Smooth muscle cell of the umbilical artery (primary cell): ENCODE results near the gene FOXM1. TPM values are rescaled to one million over a fixed set of nuclear protein-coding genes. Genes with fewer than 3 reads are reported as not detected.

Experiments used
- total RNA-seq: library from RNA; depleted of rRNA; stranded (reverse); fragments of >200 nt; gene quantifications from 2 replicates; pipeline ENCODE4 v1.2.3, GENCODE V29; 2014

FOXM1 gene, protein sequence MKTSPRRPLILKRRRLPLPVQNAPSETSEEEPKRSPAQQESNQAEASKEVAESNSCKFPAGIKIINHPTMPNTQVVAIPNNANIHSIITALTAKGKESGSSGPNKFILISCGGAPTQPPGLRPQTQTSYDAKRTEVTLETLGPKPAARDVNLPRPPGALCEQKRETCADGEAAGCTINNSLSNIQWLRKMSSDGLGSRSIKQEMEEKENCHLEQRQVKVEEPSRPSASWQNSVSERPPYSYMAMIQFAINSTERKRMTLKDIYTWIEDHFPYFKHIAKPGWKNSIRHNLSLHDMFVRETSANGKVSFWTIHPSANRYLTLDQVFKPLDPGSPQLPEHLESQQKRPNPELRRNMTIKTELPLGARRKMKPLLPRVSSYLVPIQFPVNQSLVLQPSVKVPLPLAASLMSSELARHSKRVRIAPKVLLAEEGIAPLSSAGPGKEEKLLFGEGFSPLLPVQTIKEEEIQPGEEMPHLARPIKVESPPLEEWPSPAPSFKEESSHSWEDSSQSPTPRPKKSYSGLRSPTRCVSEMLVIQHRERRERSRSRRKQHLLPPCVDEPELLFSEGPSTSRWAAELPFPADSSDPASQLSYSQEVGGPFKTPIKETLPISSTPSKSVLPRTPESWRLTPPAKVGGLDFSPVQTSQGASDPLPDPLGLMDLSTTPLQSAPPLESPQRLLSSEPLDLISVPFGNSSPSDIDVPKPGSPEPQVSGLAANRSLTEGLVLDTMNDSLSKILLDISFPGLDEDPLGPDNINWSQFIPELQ
- 1.2 and 9.9 TPM in 2 replicates for total RNA-seq

GRCh38 chr12:2877047-2877952 lies at the start of gene FOXM1, which contains the start of gene RHNO1:
TSS of gene FOXM1 (minus strand) at chr12:2877174. CDS start at chr12:2874478, 2,696 bp downstream.
TSS of gene RHNO1 (plus strand) at chr12:2877223. CDS start at chr12:2885367, 8,144 bp downstream.

DNA sequence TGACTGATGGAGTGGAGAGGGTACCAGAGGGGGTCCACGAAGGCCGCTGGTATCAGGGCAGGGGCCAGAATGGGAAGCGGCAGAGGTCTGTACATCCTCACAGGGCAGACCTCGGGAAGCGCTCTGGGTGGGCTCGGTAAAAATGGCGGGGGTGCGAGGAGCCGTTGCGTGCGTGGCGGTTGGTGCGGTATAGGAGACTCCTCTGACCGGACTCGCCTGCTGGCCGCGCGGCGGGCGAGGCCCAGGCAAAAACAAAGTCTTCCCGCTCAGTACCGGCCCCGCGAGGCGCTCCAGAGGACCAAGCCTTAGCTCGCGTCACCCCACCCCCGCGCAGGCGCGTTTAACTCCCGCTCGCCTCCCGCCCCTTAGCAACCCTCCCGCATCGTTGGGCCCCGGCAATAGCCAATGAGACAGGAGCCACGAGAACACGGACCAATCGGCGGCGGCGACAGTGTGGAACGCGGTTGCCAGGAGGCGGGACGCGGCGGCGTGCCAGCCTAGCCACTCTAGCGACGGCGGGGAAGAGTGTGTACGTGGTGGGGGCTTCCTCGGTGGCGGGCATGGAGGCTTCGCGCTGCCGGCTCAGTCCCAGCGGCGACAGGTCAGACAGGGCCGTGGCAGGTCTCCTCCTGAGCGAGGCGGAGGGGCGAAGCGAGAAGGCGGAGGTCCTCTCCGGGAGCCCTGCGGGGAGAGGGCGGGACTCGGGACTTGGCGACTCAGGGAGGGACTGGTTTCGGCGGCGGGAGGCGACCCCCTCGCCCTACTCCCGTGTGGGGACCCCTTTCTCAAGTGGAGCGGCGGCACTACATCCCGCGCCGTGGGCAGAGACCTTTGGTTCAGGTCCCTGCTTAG lies 13.6 kb upstream of the FOXM1 start, which contains the start of gene TULP3:
TULP3 (plus strand) TSS at position 504 of the 852 bp plus-strand sequence; CDS start at position 561, 57 bp downstream.

DNA sequence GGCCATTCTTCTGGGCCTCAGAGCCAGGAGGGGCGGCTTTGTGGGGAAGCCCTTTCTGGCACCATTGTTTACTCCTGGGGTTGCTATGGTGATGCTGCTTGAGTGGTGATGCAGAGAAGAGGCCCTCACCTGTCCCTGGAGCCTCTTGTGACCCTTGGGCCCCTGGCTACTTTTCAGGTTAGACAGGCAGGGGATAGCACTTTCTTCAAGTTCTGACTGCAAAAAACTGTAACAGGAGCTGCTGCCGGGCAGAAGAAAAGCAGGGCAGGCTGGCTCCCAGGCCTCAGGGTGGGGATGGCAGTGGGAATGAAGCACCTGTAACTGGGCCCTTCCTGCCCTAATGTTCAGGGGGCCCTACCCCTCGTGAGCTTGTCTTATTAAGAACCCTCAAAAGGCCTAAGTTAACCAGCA lies 19.9 kb downstream of the FOXM1 start, which contains the start of gene TEX52:
TEX52 (minus strand) TSS at position 19 of the 411 bp plus-strand sequence; CDS start at position 6, 13 bp downstream.

GRCh38 chr12:2834581-2835491 lies 42.1 kb downstream of the FOXM1 start, which contains the start of gene NRIP2:
TSS of gene NRIP2 (minus strand) at chr12:2835035. CDS start at chr12:2834983, 52 bp downstream.

GRCh38 chr12:2812290-2813213 lies 64.4 kb downstream of the FOXM1 start, which contains the start of gene ITFG2:
TSS of gene ITFG2 (plus strand) at chr12:2812668. CDS start at chr12:2812761, 93 bp downstream.

Other genes starting within 250 kb of the FOXM1 start
- 64.1 and 100 TPM in 2 replicates for gene FKBP4, start 82.2 kb downstream of the FOXM1 start, total RNA-seq
- 13.7 and 15.0 TPM in 2 replicates for gene ITFG2, start 64.5 kb downstream of the FOXM1 start, total RNA-seq
- gene NRIP2, start 42.1 kb downstream of the FOXM1 start, total RNA-seq, result not detected in 2 replicates
- not detected in 2 replicates for gene TEX52, start 20.1 kb downstream of the FOXM1 start, total RNA-seq
- 16.1 and 17.2 TPM in 2 replicates for gene RHNO1, start within 50 bp of the FOXM1 start, total RNA-seq
- gene TULP3, start 13.7 kb upstream of the FOXM1 start, total RNA-seq, result 14.6 and 23.1 TPM in 2 replicates
- 3.6 and 6.8 TPM in 2 replicates for gene TEAD4, start 82.2 kb upstream of the FOXM1 start, total RNA-seq
- gene TSPAN9, start 200.2 kb upstream of the FOXM1 start, total RNA-seq, result 49.6 and 121 TPM in 2 replicates